SU-DHL-6 (cell line): ENCODE measurements around the gene PPP1R13B.

Source experiments
- EZH2phosphoT487 ChIP-seq: fragments of 200-600 bp; sonication (generic), shearing (Covaris generic); conservative IDR thresholded peaks from 2 replicates; pipeline ENCODE4 v1.6.1; 2018; ENCODE audit warnings: mild to moderate bottlenecking, antibody characterized with exemption, low read length, moderate library complexity, mixed read lengths
- TF ChIP-seq, protein P1 (sequence below): fragments of 200-600 bp; sonication (generic); IDR thresholded peaks from one replicate; pipeline ENCODE4 v1.5.1; 2017; ENCODE audit warnings: antibody characterized with exemption, mild to moderate bottlenecking, low read length, moderate library complexity; ENCODE audit not compliant: insufficient read depth, poor library complexity, severe bottlenecking

DNA sequence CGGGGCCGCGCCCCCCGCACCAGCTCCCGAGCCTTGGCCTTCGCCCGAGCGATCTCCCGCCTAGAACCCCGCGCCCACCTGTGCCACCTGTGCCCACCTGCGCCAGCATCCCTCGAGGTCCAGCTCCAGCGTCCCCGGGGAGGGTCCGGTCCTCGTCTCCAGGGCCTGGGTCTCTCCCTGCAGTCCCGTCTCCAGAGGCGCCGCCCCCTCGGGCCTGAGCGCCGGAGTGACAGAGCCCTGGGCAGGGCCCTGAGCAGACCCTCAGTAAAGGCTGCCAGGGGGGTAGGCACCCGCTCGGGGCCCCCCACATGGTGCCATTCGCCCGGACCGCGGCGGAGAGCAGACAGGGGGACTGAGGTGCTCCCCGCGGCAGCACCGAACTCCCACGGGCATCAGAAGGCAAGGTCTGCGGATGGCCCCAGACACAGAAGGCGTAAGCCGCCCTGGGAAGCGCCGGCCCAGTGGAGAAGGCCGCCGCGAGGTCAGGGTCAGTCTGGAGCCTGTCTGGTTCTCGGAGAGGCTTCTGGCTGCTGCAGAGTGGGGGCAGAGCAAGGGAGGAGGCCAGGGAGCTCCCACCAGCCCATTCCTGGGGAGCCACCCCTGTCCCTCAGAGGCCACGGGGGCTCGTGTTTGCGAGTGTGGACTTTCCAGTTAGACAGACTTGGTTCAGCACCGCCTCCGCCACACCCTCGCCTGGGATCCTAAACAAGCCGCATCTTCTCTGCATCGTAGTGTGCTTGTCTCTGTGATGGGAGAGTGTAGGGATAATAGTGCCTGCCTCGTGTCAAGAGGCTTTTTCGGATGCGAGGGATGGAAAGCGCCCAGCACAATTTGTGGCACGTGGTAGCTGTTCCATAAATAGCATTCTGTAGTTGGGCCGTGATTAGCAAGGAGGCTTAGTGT is 1.1 kb upstream of the PPP1R13B start:
- TF ChIP-seq, protein P1, sequence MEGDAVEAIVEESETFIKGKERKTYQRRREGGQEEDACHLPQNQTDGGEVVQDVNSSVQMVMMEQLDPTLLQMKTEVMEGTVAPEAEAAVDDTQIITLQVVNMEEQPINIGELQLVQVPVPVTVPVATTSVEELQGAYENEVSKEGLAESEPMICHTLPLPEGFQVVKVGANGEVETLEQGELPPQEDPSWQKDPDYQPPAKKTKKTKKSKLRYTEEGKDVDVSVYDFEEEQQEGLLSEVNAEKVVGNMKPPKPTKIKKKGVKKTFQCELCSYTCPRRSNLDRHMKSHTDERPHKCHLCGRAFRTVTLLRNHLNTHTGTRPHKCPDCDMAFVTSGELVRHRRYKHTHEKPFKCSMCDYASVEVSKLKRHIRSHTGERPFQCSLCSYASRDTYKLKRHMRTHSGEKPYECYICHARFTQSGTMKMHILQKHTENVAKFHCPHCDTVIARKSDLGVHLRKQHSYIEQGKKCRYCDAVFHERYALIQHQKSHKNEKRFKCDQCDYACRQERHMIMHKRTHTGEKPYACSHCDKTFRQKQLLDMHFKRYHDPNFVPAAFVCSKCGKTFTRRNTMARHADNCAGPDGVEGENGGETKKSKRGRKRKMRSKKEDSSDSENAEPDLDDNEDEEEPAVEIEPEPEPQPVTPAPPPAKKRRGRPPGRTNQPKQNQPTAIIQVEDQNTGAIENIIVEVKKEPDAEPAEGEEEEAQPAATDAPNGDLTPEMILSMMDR = no peak
- TF ChIP-seq EZH2phosphoT487 = no peak
